IMR-90 (cell line): ENCODE data around the gene CENPU.

Experiments used
- MAFK ChIP-seq: IDR thresholded peaks from 2 replicates; pipeline ENCODE4 v1.6.1; 2012; ENCODE audit warnings: low read depth, low read length, improper control_type of control experiment
- POLR2A ChIP-seq: IDR thresholded peaks from 2 replicates; pipeline ENCODE4 v1.6.1; 2012; ENCODE audit warnings: mild to moderate bottlenecking, low read depth, low read length
- RAD21 ChIP-seq: IDR thresholded peaks from 2 replicates; pipeline ENCODE4 v1.6.1; 2012; ENCODE audit warnings: low read length, improper control_type of control experiment
- RFX5 ChIP-seq: IDR thresholded peaks from 2 replicates; pipeline ENCODE4 v1.8.0; 2012; ENCODE audit warnings: low read depth, mild to moderate bottlenecking, low read length, moderate library complexity
- USF2 ChIP-seq: fragments of 150-350 bp; IDR thresholded peaks from 2 replicates; pipeline ENCODE4 v1.6.1; 2017; ENCODE audit warnings: mild to moderate bottlenecking, antibody characterized with exemption, low read length, low read depth
- TF ChIP-seq, protein P1 (sequence below): conservative IDR thresholded peaks from 2 replicates; pipeline ENCODE4 v1.5.1; 2012; ENCODE audit warnings: mild to moderate bottlenecking, low read depth, low read length, improper control_type of control experiment

- TF ChIP-seq, protein P1, sequence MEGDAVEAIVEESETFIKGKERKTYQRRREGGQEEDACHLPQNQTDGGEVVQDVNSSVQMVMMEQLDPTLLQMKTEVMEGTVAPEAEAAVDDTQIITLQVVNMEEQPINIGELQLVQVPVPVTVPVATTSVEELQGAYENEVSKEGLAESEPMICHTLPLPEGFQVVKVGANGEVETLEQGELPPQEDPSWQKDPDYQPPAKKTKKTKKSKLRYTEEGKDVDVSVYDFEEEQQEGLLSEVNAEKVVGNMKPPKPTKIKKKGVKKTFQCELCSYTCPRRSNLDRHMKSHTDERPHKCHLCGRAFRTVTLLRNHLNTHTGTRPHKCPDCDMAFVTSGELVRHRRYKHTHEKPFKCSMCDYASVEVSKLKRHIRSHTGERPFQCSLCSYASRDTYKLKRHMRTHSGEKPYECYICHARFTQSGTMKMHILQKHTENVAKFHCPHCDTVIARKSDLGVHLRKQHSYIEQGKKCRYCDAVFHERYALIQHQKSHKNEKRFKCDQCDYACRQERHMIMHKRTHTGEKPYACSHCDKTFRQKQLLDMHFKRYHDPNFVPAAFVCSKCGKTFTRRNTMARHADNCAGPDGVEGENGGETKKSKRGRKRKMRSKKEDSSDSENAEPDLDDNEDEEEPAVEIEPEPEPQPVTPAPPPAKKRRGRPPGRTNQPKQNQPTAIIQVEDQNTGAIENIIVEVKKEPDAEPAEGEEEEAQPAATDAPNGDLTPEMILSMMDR: no peak
- TF ChIP-seq RAD21: no peak
- TF ChIP-seq RFX5: no peak
- no peak for TF ChIP-seq POLR2A
- no peak for TF ChIP-seq MAFK
- no peak for TF ChIP-seq USF2
Measured at GRCh38 chr4:184647266-184648053, 86.4 kb downstream of the CENPU start.
